ENCODE measurements around the gene ACSL1. TPM values are rescaled to one million over a fixed set of nuclear protein-coding genes. Genes with fewer than 3 reads are reported as not detected.

The ACSL1 gene
- total RNA-seq, 1 donor: 57.5 TPM

DNA sequence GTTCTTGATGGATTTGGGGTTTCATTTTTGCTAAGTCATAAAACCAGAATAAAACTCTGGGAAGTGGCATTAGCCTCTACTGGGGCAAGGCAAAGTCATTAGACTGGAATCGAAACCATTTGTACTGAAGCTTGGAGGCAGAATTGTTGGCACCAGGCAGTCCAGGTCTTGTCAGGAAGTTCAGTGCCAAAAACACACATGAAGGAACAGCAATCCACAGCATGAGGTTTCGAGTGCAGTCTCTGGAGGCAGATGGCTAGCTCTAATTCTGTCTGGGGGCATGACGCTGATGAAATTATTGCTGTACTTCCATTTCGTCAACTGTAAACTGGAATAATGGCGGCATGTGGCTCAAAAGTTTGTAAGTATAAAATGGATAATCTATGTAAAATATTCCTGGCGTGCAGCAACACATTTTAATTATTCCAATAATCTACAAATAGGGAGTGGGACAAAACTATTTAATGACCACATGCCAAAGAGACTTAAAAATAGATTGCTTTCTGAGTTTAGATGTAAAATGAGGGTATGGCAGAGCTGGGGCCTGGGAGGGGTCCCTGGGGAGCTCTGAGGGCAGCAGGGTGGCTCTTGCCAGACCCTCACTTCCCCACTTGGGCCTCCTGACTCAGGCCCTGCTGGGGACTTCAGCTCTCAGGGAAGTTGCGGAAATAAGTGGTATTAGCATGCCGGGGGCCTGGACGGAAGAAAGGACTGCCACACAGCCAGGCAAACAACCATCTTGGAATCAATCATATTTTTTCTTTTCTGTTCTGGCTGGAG, 73.1 kb downstream of the ACSL1 start:
- TF ChIP-seq, protein P1, sequence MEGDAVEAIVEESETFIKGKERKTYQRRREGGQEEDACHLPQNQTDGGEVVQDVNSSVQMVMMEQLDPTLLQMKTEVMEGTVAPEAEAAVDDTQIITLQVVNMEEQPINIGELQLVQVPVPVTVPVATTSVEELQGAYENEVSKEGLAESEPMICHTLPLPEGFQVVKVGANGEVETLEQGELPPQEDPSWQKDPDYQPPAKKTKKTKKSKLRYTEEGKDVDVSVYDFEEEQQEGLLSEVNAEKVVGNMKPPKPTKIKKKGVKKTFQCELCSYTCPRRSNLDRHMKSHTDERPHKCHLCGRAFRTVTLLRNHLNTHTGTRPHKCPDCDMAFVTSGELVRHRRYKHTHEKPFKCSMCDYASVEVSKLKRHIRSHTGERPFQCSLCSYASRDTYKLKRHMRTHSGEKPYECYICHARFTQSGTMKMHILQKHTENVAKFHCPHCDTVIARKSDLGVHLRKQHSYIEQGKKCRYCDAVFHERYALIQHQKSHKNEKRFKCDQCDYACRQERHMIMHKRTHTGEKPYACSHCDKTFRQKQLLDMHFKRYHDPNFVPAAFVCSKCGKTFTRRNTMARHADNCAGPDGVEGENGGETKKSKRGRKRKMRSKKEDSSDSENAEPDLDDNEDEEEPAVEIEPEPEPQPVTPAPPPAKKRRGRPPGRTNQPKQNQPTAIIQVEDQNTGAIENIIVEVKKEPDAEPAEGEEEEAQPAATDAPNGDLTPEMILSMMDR (IDR thresholded peaks at IDR 0.05; ENCODE audit: extremely low read depth, low read depth, low read length): no peak
- no peak overlapping the region for H3K4me2 ChIP-seq (ENCODE audit: insufficient read depth, low read length)
- H3K79me2 ChIP-seq (ENCODE audit: insufficient read depth, low read length): no peaks in the 10 kb centered on the region
- H3K27me3 ChIP-seq (ENCODE audit: insufficient read depth, low read length): no peaks in the 10 kb centered on the region
- H3K36me3 ChIP-seq (ENCODE audit: insufficient read depth, low read length): no peaks in the 10 kb centered on the region
- H3K4me3 ChIP-seq (ENCODE audit: insufficient read depth, low read length): no peak overlapping the region
- peaks cover 22% of the 10 kb centered on the region for H3K4me1 ChIP-seq (ENCODE audit: insufficient read depth, low read length)
- no peaks in the 10 kb centered on the region for H4K20me1 ChIP-seq (ENCODE audit: insufficient read depth, low read length)
- H3K27ac ChIP-seq (ENCODE audit: low read depth, low read length): no peak overlapping the region
- no peaks in the 10 kb centered on the region for H3K9me3 ChIP-seq (ENCODE audit: low read depth, low read length)
- DNase-seq (ENCODE audit: insufficient read length, low spot score, missing footprints): no peak
- no peak overlapping the region for H2AFZ ChIP-seq (ENCODE audit: low read length)

- no peak overlapping the region for H3K4me2 ChIP-seq (ENCODE audit: insufficient read depth, low read length)
- TF ChIP-seq, protein P1 (IDR thresholded peaks at IDR 0.05; ENCODE audit: extremely low read depth, low read depth, low read length): no peak
- H3K4me1 ChIP-seq (ENCODE audit: insufficient read depth, low read length): peaks cover 24% of the 10 kb centered on the region
- no peaks in the 10 kb centered on the region for H4K20me1 ChIP-seq (ENCODE audit: insufficient read depth, low read length)
- no peak for DNase-seq (ENCODE audit: insufficient read length, low spot score, missing footprints)
- no peaks in the 10 kb centered on the region for H3K9me3 ChIP-seq (ENCODE audit: low read depth, low read length)
- no peaks in the 10 kb centered on the region for H3K36me3 ChIP-seq (ENCODE audit: insufficient read depth, low read length)
- H3K27ac ChIP-seq (ENCODE audit: low read depth, low read length): no peak overlapping the region
- H3K79me2 ChIP-seq (ENCODE audit: insufficient read depth, low read length): no peaks in the 10 kb centered on the region
- no peaks in the 10 kb centered on the region for H3K27me3 ChIP-seq (ENCODE audit: insufficient read depth, low read length)
- H3K4me3 ChIP-seq (ENCODE audit: insufficient read depth, low read length): no peak overlapping the region
- H2AFZ ChIP-seq (ENCODE audit: low read length): no peak overlapping the region
Observed at GRCh38 chr4:184751585-184751956, 74.2 kb downstream of the ACSL1 start.

- no peak overlapping the region for H2AFZ ChIP-seq (ENCODE audit: low read length)
- H3K27ac ChIP-seq (ENCODE audit: low read depth, low read length): no peak overlapping the region
- no peak overlapping the region for H3K4me3 ChIP-seq (ENCODE audit: insufficient read depth, low read length)
- H3K27me3 ChIP-seq (ENCODE audit: insufficient read depth, low read length): no peaks in the 10 kb centered on the region
- H3K4me1 ChIP-seq (ENCODE audit: insufficient read depth, low read length): peaks cover 24% of the 10 kb centered on the region
- no peak overlapping the region for H3K4me2 ChIP-seq (ENCODE audit: insufficient read depth, low read length)
- H4K20me1 ChIP-seq (ENCODE audit: insufficient read depth, low read length): no peaks in the 10 kb centered on the region
- no peaks in the 10 kb centered on the region for H3K36me3 ChIP-seq (ENCODE audit: insufficient read depth, low read length)
- no peak for DNase-seq (ENCODE audit: insufficient read length, low spot score, missing footprints)
- TF ChIP-seq, protein P1 (IDR thresholded peaks at IDR 0.05; ENCODE audit: extremely low read depth, low read depth, low read length): no peak
- no peaks in the 10 kb centered on the region for H3K79me2 ChIP-seq (ENCODE audit: insufficient read depth, low read length)
- no peaks in the 10 kb centered on the region for H3K9me3 ChIP-seq (ENCODE audit: low read depth, low read length)
Observed at GRCh38 chr4:184750926-184751584, 74.7 kb downstream of the ACSL1 start.

- TF ChIP-seq, protein P1 (IDR thresholded peaks at IDR 0.05; ENCODE audit: extremely low read depth, low read depth, low read length): no peak
- H3K4me1 ChIP-seq (ENCODE audit: insufficient read depth, low read length): peaks cover 15% of the 10 kb centered on the region
- H3K4me2 ChIP-seq (ENCODE audit: insufficient read depth, low read length): no peak overlapping the region
- H3K79me2 ChIP-seq (ENCODE audit: insufficient read depth, low read length): no peaks in the 10 kb centered on the region
- no peak for DNase-seq (ENCODE audit: insufficient read length, low spot score, missing footprints)
- no peaks in the 10 kb centered on the region for H3K9me3 ChIP-seq (ENCODE audit: low read depth, low read length)
- no peaks in the 10 kb centered on the region for H3K27me3 ChIP-seq (ENCODE audit: insufficient read depth, low read length)
- no peak overlapping the region for H3K27ac ChIP-seq (ENCODE audit: low read depth, low read length)
- no peaks in the 10 kb centered on the region for H3K36me3 ChIP-seq (ENCODE audit: insufficient read depth, low read length)
- H3K4me3 ChIP-seq (ENCODE audit: insufficient read depth, low read length): no peak overlapping the region
- no peak overlapping the region for H2AFZ ChIP-seq (ENCODE audit: low read length)
- no peaks in the 10 kb centered on the region for H4K20me1 ChIP-seq (ENCODE audit: insufficient read depth, low read length)
Observed at GRCh38 chr4:184748251-184748652, 77.5 kb downstream of the ACSL1 start.
